OCI-LY7 (cell line): ENCODE data around the gene BAHCC1. TPM values are rescaled to one million over a fixed set of nuclear protein-coding genes. Genes with fewer than 3 reads are reported as not detected.

Source experiments
- BruUV-seq: library from RNA; stranded (reverse); fragments of 400-500 nt; replicated peaks from 2 replicates; lab custom pipeline; 2021; lab: Mats Ljungman, UMichigan
- CTCF ChIA-PET: fragments of 300-600 bp; sonication (Branson Sonifier 250); formaldehyde crosslinking; loops from one replicate; lab custom pipeline; 2022; ENCODE audit warnings: antibody characterized with exemption; ENCODE audit not compliant: unreplicated experiment; lab: Charles Lee
- POLR2A ChIA-PET: fragments of 300-600 bp; sonication (Branson Sonifier 250); formaldehyde crosslinking; loops from one replicate; lab custom pipeline; 2022; ENCODE audit warnings: antibody characterized with exemption; lab: Charles Lee
- DNase-seq: peaks from one replicate; pipeline ENCODE4 v3.0.0-alpha.2; 2015; ENCODE audit warnings: low spot score
- H2AFZ ChIP-seq: fragments of 200-600 bp; sonication (generic), shearing (Covaris generic); 2 replicates; pipeline ENCODE4 v1.6.1; 2014; ENCODE audit warnings: mild to moderate bottlenecking, antibody characterized with exemption, low read length, moderate library complexity
- H3K27ac ChIP-seq: fragments of 200-600 bp; sonication (generic); 2 replicates; pipeline ENCODE4 v1.5.1; 2014; ENCODE audit warnings: mixed run types, low read depth, mild to moderate bottlenecking, moderate library complexity, low read length, inconsistent platforms; ENCODE audit not compliant: poor library complexity, severe bottlenecking
- H3K36me3 ChIP-seq: fragments of 200-600 bp; sonication (generic); 2 replicates; pipeline ENCODE4 v1.6.1; 2014; ENCODE audit warnings: mild to moderate bottlenecking, antibody characterized with exemption, low read length, moderate library complexity, mixed read lengths; ENCODE audit not compliant: insufficient read depth
- H3K4me1 ChIP-seq: fragments of 200-600 bp; sonication (generic); 2 replicates; pipeline ENCODE4 v1.5.1; 2014; ENCODE audit warnings: mild to moderate bottlenecking, low read length; ENCODE audit not compliant: insufficient read depth, poor library complexity, severe bottlenecking
- H3K4me2 ChIP-seq: fragments of 200-600 bp; sonication (generic); 2 replicates; pipeline ENCODE4 v1.6.1; 2014; ENCODE audit warnings: mild to moderate bottlenecking, low read length
- H3K4me3 ChIP-seq: fragments of 200-600 bp; sonication (generic); 2 replicates; pipeline ENCODE4 v1.5.1; 2014; ENCODE audit warnings: mild to moderate bottlenecking, low read depth, low read length; ENCODE audit not compliant: poor library complexity, severe bottlenecking
- H3K79me2 ChIP-seq: fragments of 200-600 bp; sonication (generic); 2 replicates; pipeline ENCODE4 v1.6.1; 2016; ENCODE audit warnings: low read depth, mild to moderate bottlenecking, low read length, moderate library complexity, mixed read lengths; ENCODE audit not compliant: insufficient read depth
- H3K9me2 ChIP-seq: fragments of 200-600 bp; sonication (generic); 2 replicates; pipeline ENCODE4 v1.6.1; 2016; ENCODE audit warnings: mild to moderate bottlenecking, low read length, mixed read lengths; ENCODE audit not compliant: insufficient read depth
- H3K9me3 ChIP-seq: fragments of 200-600 bp; sonication (generic); 2 replicates; pipeline ENCODE4 v1.6.1; 2014; ENCODE audit warnings: mild to moderate bottlenecking, mixed run types, low read length, mixed read lengths
- H4K20me1 ChIP-seq: fragments of 200-600 bp; sonication (generic); 2 replicates; pipeline ENCODE4 v1.6.1; 2014; ENCODE audit warnings: mild to moderate bottlenecking, antibody characterized with exemption, low read length, moderate library complexity, mixed read lengths; ENCODE audit not compliant: insufficient read depth
- CTCF ChIP-seq: fragments of 200-600 bp; sonication (generic); conservative IDR thresholded peaks from 2 replicates; pipeline ENCODE4 v1.5.1; 2014; ENCODE audit warnings: mild to moderate bottlenecking, antibody characterized with exemption, low read length, moderate library complexity, mixed read lengths
- EZH2phosphoT487 ChIP-seq: fragments of 200-600 bp; sonication (generic); IDR thresholded peaks from 2 replicates; pipeline ENCODE4 v1.6.1; 2018; ENCODE audit warnings: low read depth, borderline replicate concordance, mild to moderate bottlenecking, mixed run types, antibody characterized with exemption, low read length, moderate library complexity, mixed read lengths
- intact Hi-C: fragments of 100-400 bp; cut with micrococcal nuclease; formaldehyde crosslinking; loops from one replicate; pipeline ENCODE4 v1.10.0; 2022; ENCODE audit not compliant: unreplicated experiment
- total RNA-seq, 2 experiments: library from RNA; depleted of rRNA in 1 of 2; stranded (reverse); fragments of >200 nt in 1 of 2; shearing (Covaris generic) in 1 of 2; gene quantifications; 2 replicates each; pipeline ENCODE4 v1.2.3, GENCODE V29; 2014 to 2022

Gene BAHCC1
- total RNA-seq, 2 experiments from 2014 or later, result 5.2 to 5.5 TPM

GRCh38 chr17:81502471-81503017, 107.3 kb downstream of the BAHCC1 start:
- no peak for DNase-seq
- Histone ChIP-seq H3K27ac (no peak overlapping the region), H3K9me3 (no peaks in the 10 kb centered on the region), H3K4me1 (no peaks in the 10 kb centered on the region), H3K79me2 (no peaks in the 10 kb centered on the region), H3K4me2 (no peak overlapping the region), H3K4me3 (no peak overlapping the region), H4K20me1 (no peaks in the 10 kb centered on the region), H3K9me2 (no peaks in the 10 kb centered on the region), H2AFZ (no peak overlapping the region), H3K36me3 (no peaks in the 10 kb centered on the region)
- TF ChIP-seq CTCF (no peak), EZH2phosphoT487 (no peak)
- CTCF ChIA-PET, result no interaction called here
- intact Hi-C loops, result no loop called here
- POLR2A ChIA-PET, result interaction anchor here (0.6 kb wide), 1 partner anchor 125 kb away, joined by 3 read pairs; no protein-coding TSS in a partner anchor
- BruUV-seq, result no TSS peak

- Histone ChIP-seq H2AFZ (no peak overlapping the region), H4K20me1 (no peaks in the 10 kb centered on the region), H3K27ac (no peak overlapping the region), H3K4me2 (no peak overlapping the region), H3K79me2 (no peaks in the 10 kb centered on the region), H3K9me3 (no peaks in the 10 kb centered on the region), H3K4me1 (no peaks in the 10 kb centered on the region), H3K9me2 (no peaks in the 10 kb centered on the region), H3K36me3 (peaks cover 3% of the 10 kb centered on the region), H3K4me3 (no peak overlapping the region)
- POLR2A ChIA-PET, result no interaction called here
- CTCF ChIA-PET, result no interaction called here
- intact Hi-C loops, result no loop called here
- TF ChIP-seq CTCF, result no peak
- no peak for TF ChIP-seq EZH2phosphoT487
- no peak for DNase-seq
- BruUV-seq, result no TSS peak
These were observed 108.4 kb downstream of the BAHCC1 start for GRCh38 chr17:81503619-81504018.

GRCh38 chr17:81508639-81509206, 113.5 kb downstream of the BAHCC1 start:
- peaks cover 42% of the 10 kb centered on the region for H3K36me3 ChIP-seq
- H3K9me2 ChIP-seq, result no peaks in the 10 kb centered on the region
- no peaks in the 10 kb centered on the region for H3K9me3 ChIP-seq
- peak overlapping the region; percentile 97 for H3K4me2 ChIP-seq
- H4K20me1 ChIP-seq, result peaks cover 34% of the 10 kb centered on the region
- ChIA-PET POLR2A (interaction anchor here (1.4 to 1.7 kb wide), 2 partner anchors 9 to 19 kb away, joined by 5 to 7 read pairs; no protein-coding TSS in a partner anchor), CTCF (no interaction called here)
- no peak for TF ChIP-seq EZH2phosphoT487
- TF ChIP-seq CTCF, result no peak
- no peak overlapping the region for H2AFZ ChIP-seq
- peak overlapping the region; percentile 90 for H3K4me3 ChIP-seq
- peaks cover 33% of the 10 kb centered on the region for H3K79me2 ChIP-seq
- intact Hi-C loops, result no loop called here
- peaks cover 23% of the 10 kb centered on the region for H3K4me1 ChIP-seq
- no peak overlapping the region for H3K27ac ChIP-seq
- no TSS peak for BruUV-seq
- DNase-seq, result peak; percentile 30
